ENCODE data around the gene CCP110.
A peak's percentile ranks its signal among the peaks of the same experiment; 100 is the strongest.

CCP110 gene

DNA sequence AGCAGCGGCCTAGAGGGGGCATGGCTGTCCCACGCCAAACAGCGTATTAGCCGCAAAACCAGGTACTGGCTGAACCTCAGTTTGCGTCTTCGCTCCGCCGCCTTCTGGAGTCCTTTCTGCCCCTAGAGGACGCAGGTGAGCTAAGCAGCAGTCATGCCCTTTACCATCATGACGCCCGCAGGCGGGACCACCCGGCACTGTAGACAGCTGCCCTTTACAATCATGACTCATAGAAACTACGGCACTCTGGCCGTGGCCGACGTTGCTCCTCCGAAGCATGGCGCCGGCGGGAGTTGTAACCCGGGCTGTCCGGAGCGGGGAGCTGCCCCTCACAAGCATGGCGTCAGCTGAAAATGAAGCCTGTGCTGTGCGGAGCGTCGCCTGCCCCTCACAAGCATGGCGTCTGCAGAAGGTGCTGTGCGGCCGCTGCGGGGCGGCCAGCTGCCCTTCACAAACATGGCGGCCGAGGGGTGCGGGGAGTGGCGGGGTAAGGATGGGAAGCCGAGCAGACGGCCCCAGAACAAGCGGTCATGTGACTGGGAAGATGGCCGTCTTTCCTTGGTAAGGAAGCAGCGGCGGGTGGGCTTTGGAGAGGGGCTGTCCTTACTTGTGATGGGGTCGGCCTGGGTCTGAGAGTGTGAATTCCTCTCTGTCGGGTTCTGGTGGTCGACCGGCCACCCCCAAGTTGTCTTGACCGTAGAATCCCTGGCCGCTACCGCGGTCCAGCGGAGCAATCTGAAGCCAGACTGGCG lies 31.6 kb downstream of the CCP110 start, which contains the start of gene VPS35L:
TSS of gene VPS35L (plus strand) at position 518 of the 752 bp plus-strand sequence. CDS start at position 545, 27 bp downstream.
- DNase-seq: peak; percentile 97

DNA sequence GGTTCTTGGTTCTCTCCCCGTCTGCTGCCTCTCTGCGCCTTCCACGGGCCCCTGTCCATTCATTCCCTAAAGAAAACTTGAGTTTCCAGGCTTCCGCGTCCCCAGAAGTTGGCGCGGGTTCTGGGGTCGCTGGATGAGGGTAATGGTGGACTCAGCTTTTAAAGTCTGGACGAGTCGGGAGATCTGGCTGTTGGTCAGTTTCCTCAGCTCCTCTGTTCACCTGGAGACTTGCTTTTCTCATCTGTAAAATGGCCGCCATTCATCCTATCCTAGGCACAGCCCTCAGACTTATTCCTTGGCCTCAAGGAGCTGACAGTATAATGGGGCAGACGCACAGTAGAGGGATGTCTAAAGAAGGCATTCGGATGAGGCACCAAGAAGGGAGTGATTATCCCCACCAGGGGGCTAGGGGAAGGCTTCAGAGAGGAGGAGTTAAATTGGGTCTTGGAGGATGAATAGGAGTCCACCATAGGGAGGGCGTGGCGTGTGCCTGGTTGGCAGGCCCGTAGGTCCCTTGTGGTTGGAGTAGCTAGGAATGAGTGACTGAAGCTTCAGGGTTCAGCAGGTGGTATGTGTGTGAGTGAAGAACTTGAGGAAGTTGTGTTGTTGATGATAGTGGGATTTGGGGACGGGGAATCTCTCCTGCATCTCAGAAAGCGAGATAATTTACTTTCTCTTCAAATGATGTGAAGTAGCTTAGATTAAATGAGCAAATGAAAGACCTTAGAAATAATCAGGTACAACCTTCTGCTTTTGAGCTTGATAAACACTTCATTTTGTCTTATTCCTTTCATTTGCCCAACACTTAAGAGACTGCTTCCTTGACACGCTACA lies 32.4 kb downstream of the CCP110 start:
- peak; percentile 3 for DNase-seq

DNA sequence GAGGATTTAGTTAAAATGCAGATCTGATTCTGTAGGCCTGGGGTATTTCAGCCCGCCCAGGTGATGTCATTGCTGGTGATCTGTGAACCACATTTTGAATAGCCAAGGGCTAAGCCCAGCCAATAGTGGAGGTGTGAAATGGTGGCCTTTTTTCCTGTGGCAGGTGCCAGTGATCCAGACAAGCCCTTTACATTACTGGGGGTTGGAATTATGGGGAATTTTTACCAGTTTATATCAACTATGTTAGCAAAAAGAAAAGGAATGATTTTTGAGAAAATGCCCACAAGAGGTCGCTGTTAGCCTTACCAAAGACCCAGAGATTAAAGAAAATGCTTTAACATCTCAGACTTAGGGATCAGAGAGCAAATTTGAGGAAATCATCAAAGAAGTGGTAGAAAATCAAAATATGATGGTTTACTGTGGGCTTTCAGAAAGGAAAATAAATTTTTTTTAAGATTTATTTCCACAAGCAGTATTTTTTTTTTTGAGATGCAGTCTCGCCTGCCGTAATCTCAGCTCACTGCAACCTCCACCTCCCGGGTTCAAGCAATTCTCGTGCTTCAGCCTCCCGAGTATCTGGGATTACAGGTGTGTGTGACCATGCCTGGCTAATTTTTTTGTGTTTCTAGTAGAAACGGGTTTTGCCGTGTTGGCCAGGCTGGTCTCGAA lies 35.6 kb downstream of the CCP110 start:
- DNase-seq: peak; percentile 26

DNA sequence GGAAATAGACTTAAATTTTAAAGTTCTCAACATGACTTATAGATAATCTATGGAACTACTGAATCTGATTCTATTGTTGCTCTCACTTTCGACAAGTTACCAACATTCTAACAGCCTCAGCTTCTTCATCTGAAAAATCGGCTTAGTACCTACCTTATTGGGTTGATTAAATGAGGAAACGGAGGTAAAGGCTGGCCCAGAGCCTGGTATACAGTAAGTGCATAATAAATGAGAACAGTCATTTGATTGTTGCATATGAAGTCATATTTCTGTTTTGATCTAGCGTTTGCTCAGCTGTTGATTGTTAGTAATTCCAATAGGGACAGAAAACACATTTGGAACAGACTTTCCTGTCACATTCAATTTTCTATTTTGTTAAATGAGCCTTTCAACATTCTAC lies 36.3 kb downstream of the CCP110 start:
- no peak for DNase-seq

DNA sequence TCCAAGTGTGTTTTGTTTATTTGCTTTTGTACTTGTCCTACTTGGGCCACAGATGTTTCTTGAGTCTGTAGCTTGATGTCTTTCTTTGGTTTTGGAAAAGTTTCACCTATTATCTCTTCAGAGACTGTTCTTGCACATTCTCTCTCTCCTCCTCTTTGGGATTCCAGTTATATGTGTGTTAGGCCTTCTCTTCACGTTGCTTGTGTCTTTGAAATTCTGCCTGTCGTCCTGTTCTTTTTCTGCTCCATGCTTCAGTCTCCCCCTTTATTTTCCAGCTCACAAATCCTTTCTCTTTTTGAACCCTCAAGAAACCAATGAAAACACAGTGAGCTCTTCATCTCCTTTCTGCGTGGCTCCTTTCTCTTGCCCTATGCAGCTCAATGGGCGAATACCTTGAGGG lies 39.6 kb downstream of the CCP110 start:
- DNase-seq: no peak

DNA sequence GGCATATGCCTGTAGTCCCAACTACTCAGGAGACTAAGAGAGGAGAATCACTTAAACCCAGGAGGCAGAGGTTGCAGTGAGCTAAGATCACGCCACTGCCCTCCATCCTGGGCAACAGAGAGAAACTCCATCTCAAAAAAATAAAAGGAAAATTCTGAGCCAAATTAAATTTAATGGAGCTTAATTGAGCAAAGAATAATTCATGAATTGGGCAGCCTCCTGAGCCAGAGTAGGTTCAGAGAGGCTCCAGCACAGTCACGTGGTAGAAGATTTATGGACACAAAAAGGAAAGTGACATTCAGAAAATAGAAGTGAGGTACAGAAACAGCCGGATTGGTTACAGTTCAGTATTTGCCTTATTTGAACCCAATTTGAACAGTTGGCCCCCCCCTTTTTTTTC lies 42.6 kb downstream of the CCP110 start:
- no peak for DNase-seq

DNA sequence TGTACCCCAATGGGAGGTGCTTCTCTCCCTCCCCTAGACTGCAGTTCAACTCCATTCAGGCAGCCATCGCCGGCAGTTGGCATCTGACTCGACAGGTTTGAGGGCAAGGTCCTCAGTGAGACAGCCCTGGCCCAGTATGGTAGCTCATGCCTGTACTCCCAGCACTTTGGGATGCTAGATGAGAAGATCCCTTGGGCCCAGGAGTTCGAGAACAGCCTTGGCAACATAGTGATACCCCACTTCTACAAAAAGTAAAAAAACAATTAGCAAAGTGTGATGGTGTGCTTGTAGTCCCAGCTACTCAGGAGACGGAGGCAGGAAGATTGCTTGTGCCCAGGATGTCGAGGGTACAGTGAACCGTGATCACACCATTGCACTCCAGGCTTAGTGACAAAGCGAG lies 43.8 kb downstream of the CCP110 start:
- DNase-seq: no peak

DNA sequence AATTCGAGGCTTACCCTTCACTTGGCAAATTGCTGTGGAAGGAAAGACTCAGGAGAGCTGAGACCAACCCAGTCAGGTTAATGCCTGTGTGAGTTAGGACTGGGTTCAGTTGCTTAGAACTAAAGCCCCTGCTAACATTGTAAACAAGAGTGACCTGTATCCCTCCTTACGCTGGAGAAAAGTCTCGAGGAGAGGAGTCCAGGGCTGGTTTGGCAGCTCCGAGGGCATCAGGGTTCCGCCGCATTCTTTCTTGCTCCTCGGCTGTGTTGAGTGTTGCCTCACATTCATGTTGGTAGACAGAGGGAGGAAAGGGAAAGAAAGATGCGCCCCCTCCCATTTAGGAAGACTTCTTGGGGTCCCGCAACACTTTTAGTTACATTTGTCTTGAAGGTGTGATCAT lies 50.3 kb downstream of the CCP110 start:
- no peak for DNase-seq

DNA sequence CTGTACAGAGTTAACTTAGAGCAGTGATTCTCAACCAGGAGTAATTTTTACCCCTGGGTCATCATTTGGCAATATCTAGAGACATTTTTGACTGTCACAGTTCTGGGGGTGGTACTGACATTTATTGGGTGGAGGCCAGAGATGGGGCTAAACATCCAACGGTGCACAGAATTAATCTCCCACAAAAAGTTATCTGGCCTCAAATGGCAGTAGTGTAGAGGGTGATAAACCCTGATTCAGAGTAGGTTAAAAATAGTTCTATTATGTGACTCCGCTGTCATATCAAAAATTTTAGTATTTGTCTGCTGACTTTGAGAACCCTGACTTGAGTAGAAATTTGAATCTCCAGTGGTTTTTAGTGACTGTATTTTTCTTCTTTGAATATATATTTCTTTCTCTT lies 50.9 kb downstream of the CCP110 start:
- no peak for DNase-seq

DNA sequence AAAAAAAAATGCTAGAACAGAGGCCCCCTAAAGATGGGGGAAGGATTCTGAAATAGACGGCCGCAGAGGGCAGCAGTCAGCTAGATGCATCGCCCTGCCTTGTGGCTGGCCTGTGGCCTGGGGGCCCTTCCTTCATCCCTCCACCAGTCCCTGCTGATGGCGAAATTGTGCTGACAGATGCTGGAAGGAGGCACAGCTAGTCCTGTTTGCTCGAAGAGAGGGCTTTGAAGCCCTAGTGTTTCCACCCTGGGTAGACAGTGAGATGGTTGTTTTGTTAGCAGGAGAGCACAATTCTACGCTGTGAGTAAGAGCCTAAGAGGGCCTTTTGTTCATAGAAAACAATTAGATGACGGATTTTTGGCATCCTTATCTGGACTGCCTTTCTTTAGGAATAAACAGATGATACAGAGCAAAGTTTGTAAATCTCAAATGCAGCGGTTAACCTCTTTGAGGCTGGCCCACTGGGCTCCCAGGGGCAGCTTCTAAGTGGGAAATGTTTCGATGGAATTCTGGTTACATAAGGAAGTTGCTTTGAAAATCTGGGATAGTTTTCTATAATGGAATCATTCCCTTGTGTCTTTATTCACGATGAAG lies 54.7 kb downstream of the CCP110 start:
- DNase-seq: no peak

DNA sequence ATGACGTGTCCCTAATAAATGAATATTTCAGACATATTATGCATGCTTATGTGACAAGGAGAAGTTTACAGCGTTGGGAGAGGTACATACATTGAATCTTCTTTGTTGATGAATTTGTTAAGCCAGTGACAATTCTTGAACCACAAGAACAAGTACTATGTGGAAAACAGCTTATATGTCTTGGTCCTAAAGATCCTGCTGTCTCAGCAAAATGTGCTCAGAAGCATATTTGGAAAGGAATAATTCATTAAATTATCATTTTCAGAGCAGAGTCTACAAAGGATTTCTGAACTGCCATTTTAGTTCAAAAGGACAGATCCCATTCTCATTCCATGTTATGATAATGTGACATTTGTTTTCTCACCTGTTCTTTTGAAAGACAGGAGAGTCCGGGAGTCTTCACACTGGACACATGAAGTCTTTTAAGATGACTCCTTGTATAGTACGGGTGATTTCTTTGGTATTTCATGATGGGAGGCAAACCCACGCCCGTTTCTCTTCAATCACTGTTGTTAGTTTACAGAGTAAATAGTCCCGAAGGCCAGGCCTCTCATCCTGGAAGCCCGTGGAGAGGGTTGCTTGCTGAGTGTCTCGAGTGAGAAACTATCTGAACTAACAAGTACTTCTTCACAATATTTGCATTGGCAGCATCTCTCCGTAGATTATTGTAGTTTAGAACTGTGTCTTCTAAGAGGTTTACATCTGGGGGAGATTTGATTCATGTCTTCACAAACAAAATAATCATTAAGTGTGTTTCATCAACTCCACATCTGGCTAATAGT lies 58.5 kb downstream of the CCP110 start:
- DNase-seq: no peak

DNA sequence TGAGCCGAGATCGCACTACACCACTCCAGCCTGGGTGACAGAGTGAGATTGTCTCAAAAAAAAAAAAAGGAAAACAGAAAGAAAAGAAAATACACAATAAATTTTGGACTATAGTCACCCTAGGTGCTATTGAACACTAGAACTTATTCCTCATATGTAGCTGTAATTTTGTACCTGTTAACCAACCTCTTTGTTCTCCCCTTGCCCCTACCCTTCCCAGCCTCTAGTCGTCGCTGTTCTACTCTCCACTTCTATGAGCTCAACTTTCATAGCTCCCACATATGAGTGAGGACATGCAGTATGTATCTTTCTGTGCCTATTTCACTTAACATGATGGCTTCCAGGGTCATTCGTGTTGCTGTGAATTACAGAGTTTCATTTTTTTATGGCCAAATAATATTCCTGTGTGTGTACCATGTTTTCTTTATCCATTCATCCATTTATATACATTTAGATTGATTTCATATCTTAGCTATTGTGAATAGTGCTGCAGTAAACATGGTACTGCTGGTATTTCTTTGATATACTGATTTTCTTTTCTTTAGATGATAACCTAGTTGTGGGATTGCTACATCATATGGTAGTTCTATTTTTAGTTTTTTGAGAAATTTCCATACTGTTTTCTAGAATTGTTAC lies 60.0 kb downstream of the CCP110 start:
- peak; percentile 42 for DNase-seq

DNA sequence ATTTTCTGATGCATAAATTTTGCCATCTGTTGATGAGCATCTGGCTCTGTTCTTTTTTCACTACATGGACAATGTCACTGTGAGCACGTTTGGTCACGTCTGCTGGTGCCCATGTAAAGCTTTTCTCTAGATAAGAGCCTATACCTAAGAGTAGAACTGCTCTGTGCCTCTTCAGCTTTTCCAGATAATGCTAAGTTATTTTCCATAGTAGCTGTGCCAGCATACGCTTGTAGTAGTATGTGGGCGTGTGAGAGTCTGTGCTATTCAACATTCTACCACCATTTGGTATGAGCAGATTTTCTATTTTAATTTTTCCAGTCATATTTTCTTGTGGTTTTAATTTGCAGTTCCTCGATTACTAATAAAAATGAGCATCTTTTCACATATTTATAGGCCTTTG lies 64.9 kb downstream of the CCP110 start:
- DNase-seq: no peak

DNA sequence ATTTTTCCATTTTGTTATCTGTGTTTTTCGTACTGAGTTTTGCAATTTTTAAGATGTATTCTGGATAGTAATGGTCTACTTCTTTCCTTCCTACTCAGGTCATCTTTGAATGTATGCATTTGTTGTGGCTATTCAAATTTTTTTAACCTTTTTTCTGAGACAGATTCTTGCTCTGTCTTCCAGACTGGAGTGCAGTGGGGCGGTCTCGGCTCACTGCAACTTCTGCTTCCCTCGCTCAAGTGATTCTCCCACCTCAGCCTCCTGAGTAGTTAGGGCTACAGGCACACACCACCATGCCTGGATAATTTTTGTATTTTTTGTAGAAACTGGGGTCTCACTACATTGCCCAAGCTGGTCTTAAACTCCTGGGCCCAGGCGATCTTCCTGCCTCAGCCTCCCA lies 65.4 kb downstream of the CCP110 start:
- no peak for DNase-seq

DNA sequence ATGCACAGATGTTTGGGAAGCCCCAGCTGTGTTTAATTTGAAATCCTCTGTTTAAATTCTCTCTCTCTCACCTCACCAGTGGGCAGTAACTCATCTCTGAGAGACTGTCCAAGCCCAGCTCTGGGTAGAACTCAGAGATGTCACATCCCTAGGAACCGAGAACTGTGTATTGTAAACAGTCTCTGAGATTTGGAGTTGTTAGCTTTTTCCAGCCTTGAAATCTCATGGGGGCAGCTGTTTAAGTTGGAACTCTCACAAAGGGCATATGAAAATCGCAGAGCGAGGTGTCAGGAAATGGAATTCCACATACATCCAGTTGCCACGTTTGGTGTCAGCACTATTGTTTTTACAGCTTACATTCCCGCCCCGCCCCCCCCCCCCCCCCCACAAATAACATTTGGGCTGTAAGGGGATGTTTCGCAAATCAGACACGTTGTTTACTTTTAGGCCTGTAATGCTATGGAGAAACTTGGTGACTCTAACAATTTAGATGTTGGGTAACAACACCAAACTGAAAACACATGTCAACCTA lies 66.1 kb downstream of the CCP110 start:
- DNase-seq: no peak

DNA sequence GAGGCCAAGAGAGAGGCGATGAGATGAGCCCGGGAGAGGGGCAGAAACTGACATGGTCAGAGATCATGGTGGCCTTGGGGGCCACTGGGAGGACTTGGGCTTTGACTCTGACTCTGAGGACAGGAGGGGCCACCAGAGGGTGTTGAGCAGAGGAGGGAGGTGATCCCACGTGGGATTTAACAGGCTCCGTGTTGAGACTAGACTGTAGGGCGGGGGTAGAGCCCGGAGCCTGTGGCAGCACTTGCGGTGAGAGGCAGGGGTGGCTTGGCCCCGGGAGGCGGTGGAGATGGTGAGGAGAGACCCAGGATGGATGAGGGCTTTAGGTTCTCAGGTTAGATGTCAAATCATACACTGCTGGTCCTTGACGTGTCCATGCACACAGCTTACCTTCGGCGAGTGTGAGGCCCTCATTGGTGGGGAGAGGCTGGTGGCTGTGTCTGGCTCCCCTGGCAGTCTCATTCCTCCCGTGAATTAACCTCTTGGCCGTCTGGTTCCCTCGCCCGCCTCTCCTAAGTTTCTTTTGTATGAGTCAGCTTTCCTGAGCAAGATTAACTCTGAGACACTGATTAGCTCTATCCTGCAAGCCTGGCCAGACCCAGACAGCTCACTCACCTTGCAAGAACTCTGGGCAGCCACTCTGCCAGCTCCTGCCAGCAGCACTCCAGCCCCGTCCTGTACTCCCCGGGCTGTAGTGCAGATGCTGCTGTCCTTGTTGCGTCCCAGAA lies 71.5 kb downstream of the CCP110 start:
- DNase-seq: no peak

DNA sequence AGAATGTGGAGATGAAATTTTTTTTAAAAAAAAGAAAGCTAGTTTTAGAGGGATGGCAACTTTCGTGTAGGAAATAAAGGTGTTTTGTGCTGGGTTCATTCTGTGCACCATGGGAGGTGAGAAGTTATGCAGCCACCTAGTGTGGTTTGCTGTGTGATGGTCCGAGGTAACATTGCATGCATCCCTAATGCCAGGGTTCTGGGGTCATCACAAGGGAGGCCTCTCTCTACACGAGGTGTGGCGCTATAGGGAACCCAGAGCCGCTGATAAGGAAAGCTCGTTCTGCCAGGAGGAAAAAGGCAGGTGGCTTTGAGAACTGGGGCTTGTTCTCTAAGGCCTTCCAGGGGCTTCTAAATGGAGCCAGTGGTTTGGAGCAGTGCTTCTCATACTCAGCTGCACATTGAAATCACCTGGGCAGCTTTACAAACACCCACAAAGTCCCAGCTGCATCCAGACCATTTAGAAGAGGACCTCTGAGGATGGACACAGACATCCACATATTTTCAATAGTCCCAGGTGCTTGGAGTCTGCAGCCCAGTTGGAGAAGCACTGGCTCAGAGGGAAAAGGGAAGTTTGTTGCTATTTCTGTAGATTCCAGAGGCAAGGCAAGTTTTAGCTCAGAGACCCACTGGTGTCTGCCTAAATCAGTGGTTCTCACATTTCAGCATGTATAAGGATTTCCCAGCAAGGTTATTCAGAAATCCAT lies 75.2 kb downstream of the CCP110 start:
- DNase-seq: no peak

DNA sequence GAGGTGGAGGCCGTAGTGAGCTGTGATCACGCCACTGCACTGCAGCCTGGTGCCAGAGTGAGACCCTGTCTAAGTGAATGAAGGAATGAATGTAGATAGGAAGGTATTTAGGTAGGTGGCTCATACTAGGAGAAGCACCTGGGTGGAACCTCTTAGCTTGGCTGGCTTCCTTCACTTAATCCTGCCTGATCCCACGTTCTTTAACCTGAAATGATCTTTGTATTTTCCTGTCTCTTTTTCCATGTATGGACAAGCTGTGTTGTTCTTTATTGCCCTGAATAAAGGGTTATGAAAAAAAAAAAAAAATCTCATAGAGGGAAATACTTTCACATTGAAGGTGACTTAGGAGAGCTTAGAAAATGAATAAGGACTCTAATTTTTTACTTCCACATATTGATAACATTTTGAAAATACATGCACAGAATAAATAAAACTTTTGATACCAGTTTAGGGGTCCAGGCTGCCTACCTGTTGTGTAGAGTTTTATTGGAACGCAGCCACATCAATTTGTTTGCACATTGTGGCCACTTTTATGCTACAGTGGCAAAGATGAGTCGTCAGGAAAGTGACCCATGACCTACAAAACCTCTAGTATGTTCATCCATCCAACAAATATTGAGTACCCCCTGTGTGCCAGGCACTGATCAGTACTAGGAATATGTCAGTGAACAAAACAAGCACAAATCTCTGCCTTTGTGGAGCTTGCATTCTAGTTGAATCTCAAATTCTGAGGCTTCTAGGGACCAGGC lies 76.4 kb downstream of the CCP110 start:
- DNase-seq: no peak

Measured in COR-L47 (cell line).